Stomach (tissue), 9 donors: ENCODE results near the gene FEZ2. TPM values are rescaled to one million over a fixed set of nuclear protein-coding genes. Genes with fewer than 3 reads are reported as not detected.
"Not testable (repeated sequence)": the region's sequence is repeated elsewhere in the genome, so short reads cannot be mapped to it uniquely, and the experiment has no call there.

Source experiments
- DNase-seq, 2 donors: peaks; one replicate each; pipeline versions ENCODE4 v3.0.0 to v3.0.0-alpha.2; 2013 to 2019
- H3K27ac ChIP-seq, 5 donors: fragments of 200-600 bp in 4 of 5; sonication (generic) in 4 of 5; one replicate each; pipeline ENCODE4 v1.5.1; 2013 to 2019; ENCODE audit warnings: mild to moderate bottlenecking in 1 of 5, moderate library complexity in 1 of 5
- H3K27me3 ChIP-seq, 3 donors: fragments of 200-600 bp; sonication (generic); one replicate each; pipeline ENCODE4 v1.5.1; 2017 to 2019; ENCODE audit warnings: mixed run types in 1 of 3
- H3K36me3 ChIP-seq, 4 donors: fragments of 200-600 bp; sonication (generic); 1 replicate in 3 of 4; 2 replicates in 1 of 4; pipeline ENCODE4 v1.5.1; 2016 to 2019
- H3K4me1 ChIP-seq, 4 donors: fragments of 200-600 bp; sonication (generic); one replicate each; pipeline ENCODE4 v1.5.1; 2016 to 2019
- H3K4me3 ChIP-seq, 4 donors: fragments of 200-600 bp; sonication (generic) in 3 of 4; one replicate each; pipeline ENCODE4 v1.5.1; 2016 to 2019; ENCODE audit warnings: mild to moderate bottlenecking in 1 of 4
- H3K9me3 ChIP-seq, 4 donors: fragments of 200-600 bp; sonication (generic); one replicate each; pipeline ENCODE4 v1.5.1; 2016 to 2019
- CTCF ChIP-seq, 7 experiments: fragments of 450-650 bp in 4 of 7; fragments of 200-600 bp in 3 of 7; sonication (generic) in 3 of 7; IDR thresholded peaks; one replicate each; pipeline ENCODE4 v1.5.1; 2016 to 2019; ENCODE audit warnings: antibody characterized with exemption in 7 of 7, control low read depth in 2 of 7, mild to moderate bottlenecking in 1 of 7
- EP300 ChIP-seq: sonication (generic); formaldehyde crosslinking; IDR thresholded peaks from one replicate; pipeline ENCODE4 v1.6.1; 2017; ENCODE audit warnings: antibody characterized with exemption
- POLR2A ChIP-seq, 4 donors: fragments of 450-650 bp; IDR thresholded peaks; one replicate each; pipeline ENCODE4 v1.6.1; 2016; ENCODE audit warnings: antibody characterized with exemption in 4 of 4, control low read depth in 2 of 4, mild to moderate bottlenecking in 1 of 4, moderate library complexity in 1 of 4
- POLR2AphosphoS5 ChIP-seq, 3 donors: sonication (generic); formaldehyde crosslinking; IDR thresholded peaks; one replicate each; pipeline ENCODE4 v1.6.1; 2016; ENCODE audit warnings: antibody characterized with exemption in 3 of 3
- WGBS, 5 donors: extraction: QIAGEN DNeasy Blood & Tissue Kit in 3 of 5; methylation state at CpG; one replicate each; pipeline versions ENCODE4 v1.1.5 to v1.1.7; 2013 to 2018; 5-methylcytosine and 5-hydroxymethylcytosine counted together
- intact Hi-C: fragments of 100-400 bp; cut with DNase I; formaldehyde crosslinking; loops from one replicate; pipeline ENCODE4 v1.15.1; 2023; ENCODE audit warnings: low total_unique reads
- polyA plus RNA-seq, 3 donors: library from polyadenylated mRNA; stranded (reverse); fragments of 200-250 nt; gene quantifications; one replicate each; pipeline ENCODE4 v1.2.3, GENCODE V29; 2013
- total RNA-seq, 5 donors: library from RNA; depleted of rRNA; stranded (reverse); fragments of >200 nt; gene quantifications; one replicate each; pipeline versions ENCODE4 v1.1.0 to v1.2.3, GENCODE V29; 2014 to 2016
- donor health status: healthy with polysubstance abuse.
- donor health status: Bipolar disorder and iron deficiency.
- donor health status: healthy.

FEZ2 gene
- total and polyA plus RNA-seq, 8 donors, result 17.7 to 100.0 (median 25.8) TPM

DNA sequence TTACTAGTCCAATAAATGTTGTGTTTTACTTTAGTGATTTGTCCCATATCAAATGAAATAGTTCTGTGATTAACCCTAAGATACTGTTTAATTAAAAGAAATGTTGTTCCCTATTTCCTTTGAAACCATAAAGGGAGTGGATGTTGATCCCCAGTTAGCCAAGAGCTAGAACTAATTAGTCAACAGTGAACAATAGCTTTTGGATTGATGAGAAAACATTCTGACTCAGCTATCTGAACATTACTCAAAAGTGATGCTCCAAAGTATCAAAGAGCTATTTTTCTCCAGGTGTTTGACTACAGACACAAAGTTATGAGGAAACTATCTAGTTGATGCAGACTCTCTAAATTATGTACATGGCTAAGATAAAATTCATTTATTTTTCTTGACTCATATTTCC is 7.3 kb upstream of the FEZ2 start:
- no peak for DNase-seq
- H3K9me3 ChIP-seq, result no peaks in the 10 kb centered on the region
- no peaks in the 10 kb centered on the region for H3K36me3 ChIP-seq
- H3K4me1 ChIP-seq, result no peaks in the 10 kb centered on the region
- H3K27me3 ChIP-seq, result no peaks in the 10 kb centered on the region
- H3K27ac ChIP-seq, result no peak overlapping the region
- H3K4me3 ChIP-seq, result no peak overlapping the region
- TF ChIP-seq POLR2A (IDR thresholded peaks at IDR 0.05) (no peak), EP300 (no peak)
- intact Hi-C loops, result no loop called here

DNA sequence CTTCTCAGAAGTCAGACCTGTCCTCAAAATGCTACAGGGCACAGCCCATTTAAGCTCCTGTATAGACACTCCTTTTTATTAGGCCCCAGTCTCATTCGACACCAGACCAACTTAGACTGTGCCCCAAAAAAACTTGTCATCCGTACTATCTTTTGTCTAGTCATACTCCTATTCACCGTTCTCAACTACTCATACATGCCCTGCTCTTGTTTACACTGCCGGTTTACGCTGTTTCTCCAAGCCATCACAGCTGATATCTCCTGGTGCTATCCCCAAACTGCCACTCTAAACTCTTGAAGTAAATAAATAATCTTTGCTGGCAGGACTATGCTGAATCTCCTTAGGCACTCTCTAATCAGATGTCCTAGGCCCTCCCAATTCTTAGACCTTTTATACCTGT is 5.7 kb upstream of the FEZ2 start:
- H3K36me3 ChIP-seq, intact Hi-C loops, DNase-seq, H3K9me3 ChIP-seq, H3K27me3 ChIP-seq, H3K4me3 ChIP-seq, H3K4me1 ChIP-seq, H3K27ac ChIP-seq: not testable (repeated sequence)
- 90 to 95% (median 92%) methylated on average over 4 to 5 of the region's 5 CpGs for WGBS, 5 donors

DNA sequence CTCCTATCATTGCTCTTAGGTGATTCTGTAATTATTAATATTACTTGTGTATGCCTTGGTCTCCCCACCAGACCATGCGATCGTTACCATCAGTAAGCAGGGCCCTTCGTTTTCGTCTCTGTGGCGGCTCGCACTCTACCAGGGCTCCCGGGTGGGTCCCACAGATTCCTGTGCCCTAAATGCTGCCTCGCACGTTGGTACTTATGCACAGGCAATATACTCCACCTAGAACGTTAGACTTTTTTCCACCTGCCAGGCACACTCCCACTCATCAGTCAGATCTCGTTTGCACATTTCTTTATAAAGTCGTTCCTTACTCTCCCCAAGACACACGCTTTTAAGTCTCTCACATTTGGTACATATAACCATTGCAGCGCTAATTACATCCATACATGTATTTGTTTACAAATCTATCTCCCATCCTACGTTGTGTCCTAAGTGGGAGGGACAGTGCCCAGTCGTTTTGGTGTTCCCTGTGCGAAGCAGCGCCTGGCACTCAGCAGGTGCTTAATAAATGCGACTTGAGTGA is 901 bp downstream of the FEZ2 start:
- no peaks in the 10 kb centered on the region for H3K27me3 ChIP-seq
- WGBS, 5 donors, result 23 to 30% (median 26%) methylated on average over 19 of the region's 19 CpGs
- peaks cover 12 to 43% (median 31%) of the 10 kb centered on the region in 4 donors for H3K4me1 ChIP-seq
- no peaks in the 10 kb centered on the region for H3K9me3 ChIP-seq
- H3K36me3 ChIP-seq, result peaks cover 0 to 6% (median 0%) of the 10 kb centered on the region in 4 donors
- peak overlapping the region in 4 of 5 donors; percentile 96 to 99 (median 98) for H3K27ac ChIP-seq
- TF ChIP-seq POLR2AphosphoS5 (IDR thresholded peaks at IDR 0.05) (no peak), CTCF (IDR thresholded peaks at IDR 0.05) (no peak), POLR2A (IDR thresholded peaks at IDR 0.05) (no peak)
- H3K4me3 ChIP-seq, result peak overlapping the region; percentile 75 to 100 (median 92)
- intact Hi-C loops, result no loop called here
- no peak for DNase-seq

- WGBS, 5 donors, result 92 to 98% (median 96%) methylated on average over 12 of the region's 12 CpGs
- no peak for DNase-seq
- H3K27ac ChIP-seq, result no peak overlapping the region
- peaks cover 0 to 6% (median 0%) of the 10 kb centered on the region in 4 donors for H3K36me3 ChIP-seq
- TF ChIP-seq POLR2A (IDR thresholded peaks at IDR 0.05), result no peak
- no peak for TF ChIP-seq POLR2AphosphoS5 (IDR thresholded peaks at IDR 0.05)
- no peak for TF ChIP-seq CTCF (IDR thresholded peaks at IDR 0.05)
- TF ChIP-seq EP300, result no peak
- intact Hi-C loops, result no loop called here
- peaks cover 12 to 44% (median 31%) of the 10 kb centered on the region in 4 donors for H3K4me1 ChIP-seq
- H3K27me3 ChIP-seq, result no peaks in the 10 kb centered on the region
- peak overlapping the region in 3 of 4 donors; percentile 75 to 100 (median 86) for H3K4me3 ChIP-seq
- no peaks in the 10 kb centered on the region for H3K9me3 ChIP-seq
These were observed 1.6 kb downstream of the FEZ2 start for GRCh38 chr2:36596397-36596796.

- no peaks in the 10 kb centered on the region for H3K27me3 ChIP-seq
- H3K4me1 ChIP-seq, result peaks cover 12 to 51% (median 33%) of the 10 kb centered on the region in 4 donors
- no peak overlapping the region for H3K27ac ChIP-seq
- TF ChIP-seq CTCF (IDR thresholded peaks at IDR 0.05) (no peak), EP300 (no peak)
- H3K9me3 ChIP-seq, result no peaks in the 10 kb centered on the region
- no peak for DNase-seq
- peaks cover 0 to 14% (median 8%) of the 10 kb centered on the region in 4 donors for H3K36me3 ChIP-seq
- H3K4me3 ChIP-seq, result no peak overlapping the region
- WGBS, 5 donors, result 75 to 84% (median 81%) methylated on average over 6 of the region's 6 CpGs
- intact Hi-C loops, result no loop called here
These were observed 3.1 kb downstream of the FEZ2 start for GRCh38 chr2:36594849-36595248.
